BLaER1 (cell line): ENCODE measurements around the gene GTPBP6.
"Not testable (repeated sequence)": the region's sequence is repeated elsewhere in the genome, so short reads cannot be mapped to it uniquely, and the experiment has no call there.

Experiments
- H3K27ac ChIP-seq: shearing (Covaris generic); formaldehyde crosslinking; 2 replicates; pipeline ENCODE4 v1.8.1; 2022
- H3K27me3 ChIP-seq: shearing (Covaris generic); formaldehyde crosslinking; 2 replicates; pipeline ENCODE4 v1.8.1; 2022
- H3K36me3 ChIP-seq: shearing (Covaris generic); formaldehyde crosslinking; 2 replicates; pipeline ENCODE4 v1.8.1; 2022
- H3K4me1 ChIP-seq: shearing (Covaris generic); formaldehyde crosslinking; 2 replicates; pipeline ENCODE4 v1.8.1; 2022
- H3K4me2 ChIP-seq: shearing (Covaris generic); formaldehyde crosslinking; 2 replicates; pipeline ENCODE4 v1.8.1; 2022
- H3K4me3 ChIP-seq: shearing (Covaris generic); formaldehyde crosslinking; 2 replicates; pipeline ENCODE4 v1.8.1; 2022
- H3K9ac ChIP-seq: shearing (Covaris generic); formaldehyde crosslinking; 2 replicates; pipeline ENCODE4 v1.8.1; 2022
- H3K9me3 ChIP-seq: shearing (Covaris generic); formaldehyde crosslinking; 2 replicates; pipeline ENCODE4 v1.8.1; 2022
- H4K20me1 ChIP-seq: shearing (Covaris generic); formaldehyde crosslinking; 2 replicates; pipeline ENCODE4 v1.8.1; 2022
- Cebpa-rat ChIP-seq: shearing (Covaris generic); IDR thresholded peaks from 2 replicates; pipeline ENCODE4 v1.8.1; 2022

Gene GTPBP6

DNA sequence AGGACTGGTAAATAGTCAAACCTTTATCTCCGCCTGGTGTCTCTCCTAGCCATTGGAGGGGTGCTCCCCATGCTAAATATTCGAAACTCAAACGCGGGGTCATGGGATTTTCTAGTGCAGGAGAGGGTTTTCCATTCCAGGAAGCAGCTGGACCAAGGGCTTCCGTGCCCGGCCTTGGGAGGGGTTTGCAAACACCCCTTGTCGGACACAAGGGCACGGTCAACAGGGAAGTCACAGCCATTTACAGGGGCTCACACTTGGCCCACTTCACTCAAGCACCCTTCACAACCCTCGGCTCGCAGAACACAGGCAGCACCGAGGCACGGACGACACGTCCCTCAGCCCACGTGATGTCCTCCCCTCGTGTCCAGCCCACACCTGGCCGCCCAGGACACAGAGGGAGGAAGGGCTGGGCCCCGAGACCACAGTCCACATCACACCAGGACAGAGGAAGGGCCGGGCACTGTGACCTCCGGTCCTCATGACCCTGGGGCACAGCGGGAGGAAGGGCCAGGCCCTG is 47.7 kb downstream of the GTPBP6 start:
- Histone ChIP-seq H3K9ac (no peak overlapping the region), H3K4me1 (peaks cover 11% of the 10 kb centered on the region), H3K9me3 (no peaks in the 10 kb centered on the region), H4K20me1 (no peaks in the 10 kb centered on the region), H3K36me3 (no peaks in the 10 kb centered on the region), H3K4me3 (no peak overlapping the region), H3K27me3 (no peaks in the 10 kb centered on the region), H3K27ac (no peak overlapping the region), H3K4me2 (no peak overlapping the region)
- TF ChIP-seq Cebpa-rat = no peak

DNA sequence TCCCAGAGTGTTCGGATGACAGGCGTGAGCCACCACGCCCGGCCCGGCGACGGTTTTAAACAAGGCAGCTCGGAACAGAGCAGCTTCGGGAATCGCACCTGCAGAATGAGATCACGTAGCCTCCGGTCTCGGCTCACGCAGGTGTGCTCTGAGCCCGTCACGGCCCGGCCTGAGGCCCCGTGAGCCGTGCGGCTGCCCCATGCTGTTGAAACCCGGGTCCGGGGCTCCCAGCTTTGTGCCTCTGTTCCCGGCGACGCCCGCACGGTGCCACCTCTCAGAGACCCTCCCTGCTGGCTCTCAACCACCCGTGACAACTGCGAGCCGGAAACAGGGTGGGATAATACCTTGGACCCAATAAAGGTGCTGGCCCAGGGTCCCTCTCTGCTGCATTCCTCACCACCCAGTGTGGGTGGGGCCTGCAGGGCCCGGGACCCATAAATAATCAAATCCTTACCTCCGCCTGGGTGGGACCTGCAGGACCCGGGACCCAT is 50.8 kb downstream of the GTPBP6 start:
- TF ChIP-seq Cebpa-rat = no peak
- Histone ChIP-seq H3K27me3 (no peaks in the 10 kb centered on the region), H3K9me3 (no peaks in the 10 kb centered on the region), H3K9ac (no peak overlapping the region), H3K36me3 (no peaks in the 10 kb centered on the region), H3K27ac (no peak overlapping the region), H4K20me1 (no peaks in the 10 kb centered on the region), H3K4me1 (peaks cover 31% of the 10 kb centered on the region), H3K4me3 (no peak overlapping the region), H3K4me2 (no peak overlapping the region)

DNA sequence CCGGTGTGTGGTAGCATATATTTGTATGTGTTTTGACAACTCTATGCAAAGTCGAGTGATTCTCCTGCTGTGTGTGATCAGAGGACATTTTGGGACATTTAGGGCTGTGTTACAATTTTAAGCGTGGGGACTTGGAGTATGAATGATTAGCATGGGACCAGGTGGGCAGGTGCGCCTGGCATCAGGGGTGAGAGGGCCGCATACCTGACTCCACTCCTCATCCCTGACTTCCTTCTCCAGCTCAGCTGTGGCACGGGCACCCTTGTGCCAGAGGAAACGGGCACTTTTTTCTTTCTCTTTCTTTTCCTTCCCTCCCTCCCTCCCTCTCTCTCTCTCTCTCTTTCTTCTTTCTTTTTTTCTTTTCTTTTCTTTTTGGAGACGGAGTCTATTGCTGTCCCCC is 53.1 kb downstream of the GTPBP6 start:
- Histone ChIP-seq H3K27me3 (no peaks in the 10 kb centered on the region), H3K4me2 (peak overlapping the region; percentile 29), H3K27ac (peak overlapping the region; percentile 51; the same call in 1 of the 2 replicates), H4K20me1 (no peaks in the 10 kb centered on the region), H3K36me3 (no peaks in the 10 kb centered on the region), H3K4me3 (no peak overlapping the region), H3K9ac (no peak overlapping the region), H3K4me1 (peaks cover 54% of the 10 kb centered on the region), H3K9me3 (no peaks in the 10 kb centered on the region)
- TF ChIP-seq Cebpa-rat = no peak

DNA sequence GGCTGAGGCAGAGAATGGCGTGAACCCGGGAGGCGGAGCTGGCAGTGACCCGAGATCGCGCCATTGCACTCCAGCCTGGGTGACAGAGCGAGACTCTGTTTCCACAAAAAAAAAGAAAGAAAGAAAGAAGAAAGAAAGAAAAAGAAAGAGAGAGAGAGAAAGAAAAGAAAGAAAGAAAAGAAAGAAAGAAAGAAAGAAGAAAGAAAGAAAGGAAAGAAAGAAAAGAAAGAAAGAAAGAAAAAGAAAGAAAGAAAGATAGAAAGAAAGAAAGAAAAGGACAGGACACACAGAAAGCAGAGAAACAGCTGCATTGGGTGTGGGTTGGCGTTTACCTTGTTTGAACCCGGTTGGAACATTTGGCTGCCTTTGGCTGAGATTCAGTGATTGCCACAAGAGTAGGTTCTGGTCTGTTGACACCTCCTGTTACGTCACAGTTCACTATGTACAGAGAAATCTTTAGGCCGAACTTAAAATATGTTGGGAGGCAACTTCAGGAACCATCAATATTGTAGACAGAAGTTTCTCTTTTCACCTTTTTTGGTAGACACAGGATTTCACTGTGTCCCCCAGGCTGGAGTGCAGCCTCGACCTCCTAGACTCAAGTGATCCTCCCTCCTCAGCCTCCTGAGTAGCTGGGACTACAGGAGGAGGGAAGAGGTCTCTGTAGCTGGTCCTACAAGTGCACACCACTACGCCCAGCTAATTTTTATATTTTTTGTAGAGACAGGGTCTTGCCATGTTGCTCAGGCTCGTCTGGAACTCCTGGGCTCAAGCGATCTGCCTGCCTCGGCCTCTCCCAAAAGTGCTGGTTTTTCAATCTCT is 53.8 kb downstream of the GTPBP6 start:
- Histone ChIP-seq H3K36me3 (no peaks in the 10 kb centered on the region), H3K9me3 (no peaks in the 10 kb centered on the region), H3K4me3 (no peak overlapping the region), H4K20me1 (no peaks in the 10 kb centered on the region), H3K4me2 (peak overlapping the region; percentile 29), H3K4me1 (peaks cover 61% of the 10 kb centered on the region), H3K9ac (no peak overlapping the region), H3K27ac (peak overlapping the region; percentile 51; the same call in 1 of the 2 replicates), H3K27me3 (no peaks in the 10 kb centered on the region)
- TF ChIP-seq Cebpa-rat = no peak

DNA sequence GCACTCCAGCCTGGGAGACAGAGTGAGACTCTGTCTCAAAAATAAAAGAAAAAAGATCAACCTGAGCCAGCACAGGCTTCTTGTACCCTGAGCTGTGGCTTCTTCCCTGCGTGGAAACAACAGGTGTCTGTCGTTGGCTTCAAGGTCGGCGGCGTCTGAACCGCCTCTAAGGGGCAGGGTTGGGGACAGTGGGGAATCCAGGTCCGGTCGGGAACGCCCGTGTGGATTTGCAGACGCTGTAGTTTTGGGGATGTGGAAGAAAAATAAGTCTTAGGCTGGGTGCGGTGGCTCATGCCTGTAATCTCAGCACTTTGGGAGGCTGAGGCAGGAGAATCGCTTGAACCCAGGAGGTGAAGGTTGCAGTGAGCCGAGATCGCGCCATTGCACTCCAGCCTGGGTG is 54.6 kb downstream of the GTPBP6 start:
- H3K4me2 ChIP-seq = peak overlapping the region; percentile 29
- H3K4me1 ChIP-seq = peaks cover 65% of the 10 kb centered on the region
- H3K9me3 ChIP-seq, H3K27me3 ChIP-seq, H4K20me1 ChIP-seq, H3K9ac ChIP-seq, H3K36me3 ChIP-seq, H3K4me3 ChIP-seq: not testable (repeated sequence)
- peak overlapping the region; percentile 51; the same call in 1 of the 2 replicates for H3K27ac ChIP-seq

DNA sequence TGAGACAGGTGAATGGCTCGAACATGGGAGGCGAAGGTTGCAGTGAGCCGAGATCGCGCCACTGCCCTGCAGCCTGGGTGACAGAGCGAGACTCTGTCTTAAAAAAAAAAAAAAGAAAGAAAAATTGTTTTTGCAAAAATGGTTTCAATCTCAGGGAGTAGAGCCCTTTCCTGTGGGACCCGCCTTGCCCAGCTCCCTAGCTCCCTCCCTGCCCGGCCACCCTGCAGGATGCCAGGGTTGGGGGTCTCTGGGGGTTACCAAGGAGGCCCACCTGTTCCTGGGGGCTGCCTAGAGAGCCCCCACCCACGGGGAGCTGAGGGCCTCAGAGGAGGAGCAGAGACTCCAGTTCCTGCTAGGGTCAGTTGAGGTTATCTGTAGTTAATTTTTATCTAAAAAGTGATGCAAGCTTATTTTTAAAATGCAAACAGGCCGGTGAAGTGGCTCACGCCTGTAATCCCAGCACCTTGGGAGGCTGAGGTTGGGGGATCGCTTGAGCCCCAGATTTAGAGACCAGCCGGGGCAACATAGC is 56.2 kb downstream of the GTPBP6 start:
- TF ChIP-seq Cebpa-rat = no peak

DNA sequence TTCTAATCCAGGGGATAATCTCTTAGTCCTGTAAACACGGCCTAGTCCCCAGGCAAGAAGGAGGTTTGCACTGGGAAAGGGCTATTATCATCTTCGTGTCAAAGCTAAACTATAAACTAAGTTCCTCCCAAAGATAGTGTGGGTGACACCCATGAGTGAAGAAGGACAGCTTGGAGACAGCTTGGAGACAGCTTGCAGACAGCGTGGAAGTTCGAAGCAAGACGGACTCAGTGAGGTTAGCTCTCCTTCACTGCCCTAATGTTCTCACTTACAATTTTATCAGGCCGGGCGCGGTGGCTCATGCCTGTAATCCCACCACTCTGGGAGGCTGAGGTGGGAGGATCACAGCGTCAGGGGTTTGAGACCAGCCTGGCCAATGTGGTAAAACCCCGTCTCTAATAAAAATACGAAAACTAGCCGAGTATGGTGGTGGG is 56.7 kb downstream of the GTPBP6 start:
- H4K20me1 ChIP-seq = no peaks in the 10 kb centered on the region
- H3K36me3 ChIP-seq = no peaks in the 10 kb centered on the region
- H3K4me3 ChIP-seq = peak overlapping the region; percentile 40; the same call in 1 of the 2 replicates
- peaks cover 76% of the 10 kb centered on the region for H3K4me1 ChIP-seq
- TF ChIP-seq Cebpa-rat = no peak
- no peaks in the 10 kb centered on the region for H3K9me3 ChIP-seq
- H3K4me2 ChIP-seq = peak overlapping the region; percentile 84
- H3K27me3 ChIP-seq = no peaks in the 10 kb centered on the region
- peak overlapping the region; percentile 65; the same call in 1 of the 2 replicates for H3K9ac ChIP-seq
- peak overlapping the region; percentile 74 for H3K27ac ChIP-seq

More for the DNA sequence above, 56.2 kb downstream of the GTPBP6 start:
- H3K4me3 ChIP-seq = peak overlapping the region; percentile 40; the same call in 1 of the 2 replicates
- peaks cover 76% of the 10 kb centered on the region for H3K4me1 ChIP-seq
- H3K9ac ChIP-seq = peak overlapping the region; percentile 65
- H3K27ac ChIP-seq = peak overlapping the region; percentile 74
- H3K9me3 ChIP-seq = no peaks in the 10 kb centered on the region
- no peaks in the 10 kb centered on the region for H3K36me3 ChIP-seq
- peak overlapping the region; percentile 84 for H3K4me2 ChIP-seq
- no peaks in the 10 kb centered on the region for H4K20me1 ChIP-seq
- H3K27me3 ChIP-seq = no peaks in the 10 kb centered on the region

DNA sequence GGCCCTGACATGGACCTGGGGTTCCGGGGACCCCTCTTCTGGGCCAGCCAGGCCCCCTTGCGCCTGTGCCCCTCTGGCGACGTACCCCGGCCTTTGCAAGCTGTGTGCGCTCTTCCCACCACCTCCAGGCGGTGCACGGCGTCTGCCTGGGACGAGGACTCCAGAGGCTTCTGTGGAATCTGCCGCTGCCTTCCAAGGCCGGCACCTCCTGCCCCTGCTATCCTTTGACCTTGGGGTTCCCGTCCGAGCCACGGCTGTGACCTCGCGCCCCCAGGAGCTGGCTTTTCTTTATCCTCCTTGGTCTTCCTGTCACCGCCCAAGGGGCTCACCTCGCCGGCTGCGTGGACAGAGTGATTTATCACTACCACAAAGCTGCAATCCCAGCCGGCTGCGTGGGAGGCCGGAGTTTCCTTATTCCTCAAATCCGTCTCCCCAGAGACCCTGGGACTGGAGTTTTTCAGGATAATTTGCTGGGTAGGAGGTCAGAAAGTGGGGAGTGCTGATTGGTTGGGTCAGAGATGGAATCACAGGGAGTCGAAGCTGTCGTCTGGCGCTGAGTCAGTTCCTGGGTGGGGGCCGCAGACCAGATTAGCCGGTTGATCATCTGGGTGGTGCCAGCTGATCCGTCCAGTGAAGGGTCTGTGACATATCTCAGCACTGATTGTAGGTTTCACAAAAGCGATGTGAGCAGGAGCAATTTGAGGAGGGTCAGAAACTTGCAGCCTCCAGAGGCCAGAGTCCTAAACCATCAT is 57.3 kb downstream of the GTPBP6 start:
- no peaks in the 10 kb centered on the region for H4K20me1 ChIP-seq
- no peaks in the 10 kb centered on the region for H3K27me3 ChIP-seq
- H3K4me3 ChIP-seq = no peak overlapping the region
- peak overlapping the region; percentile 74 for H3K27ac ChIP-seq
- H3K4me1 ChIP-seq = peaks cover 76% of the 10 kb centered on the region
- TF ChIP-seq Cebpa-rat = no peak
- peak overlapping the region; percentile 84 for H3K4me2 ChIP-seq
- H3K9me3 ChIP-seq = no peaks in the 10 kb centered on the region
- H3K36me3 ChIP-seq = no peaks in the 10 kb centered on the region
- peak overlapping the region; percentile 65; the same call in 1 of the 2 replicates for H3K9ac ChIP-seq

DNA sequence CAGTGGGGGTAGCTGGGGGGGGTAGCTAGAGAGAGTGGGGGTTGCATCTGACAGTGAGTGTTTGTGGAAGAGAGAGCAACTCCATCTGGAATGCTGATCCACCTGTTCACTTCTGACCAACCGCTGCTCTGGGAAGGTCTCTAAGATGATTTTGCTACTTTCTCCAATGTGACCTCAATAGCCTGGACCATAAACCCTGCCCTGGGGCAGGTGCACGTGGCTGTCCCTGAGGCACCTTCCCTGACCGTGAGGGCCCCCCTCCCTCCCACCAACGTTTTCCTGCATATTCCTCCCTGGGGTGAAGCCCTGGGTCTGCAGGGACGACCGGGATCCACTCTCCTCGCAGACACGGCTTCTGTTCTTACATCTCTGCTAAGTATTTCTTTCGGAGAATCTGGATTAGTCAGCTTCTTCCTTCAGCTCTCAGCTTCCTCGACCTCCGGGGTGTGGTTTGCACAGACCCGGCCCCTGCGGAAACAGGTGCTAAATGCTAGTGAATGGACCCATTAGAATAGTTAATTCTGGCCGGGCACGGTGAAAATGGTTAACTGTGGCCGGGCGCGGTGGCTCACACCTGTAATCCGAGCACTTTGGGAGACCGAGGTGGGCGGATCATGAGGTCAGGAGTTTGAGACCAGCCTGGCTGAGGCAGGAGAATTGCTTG is 58.8 kb downstream of the GTPBP6 start:
- peak overlapping the region; percentile 76 for H3K4me2 ChIP-seq
- no peaks in the 10 kb centered on the region for H3K27me3 ChIP-seq
- H3K9ac ChIP-seq = 0 out of 2 replicates have a peak overlapping the region, but pooled peaks have one; percentile 35
- peak overlapping the region; percentile 68 for H3K27ac ChIP-seq
- no peaks in the 10 kb centered on the region for H3K9me3 ChIP-seq
- peaks cover 68% of the 10 kb centered on the region for H3K4me1 ChIP-seq
- no peak for TF ChIP-seq Cebpa-rat
- H3K4me3 ChIP-seq = no peak overlapping the region
- H3K36me3 ChIP-seq = no peaks in the 10 kb centered on the region
- no peaks in the 10 kb centered on the region for H4K20me1 ChIP-seq
